Left ventricle myocardium inferior (tissue), 1 donor: ENCODE results near the gene CADPS2. TPM values are rescaled to one million over a fixed set of nuclear protein-coding genes. Genes with fewer than 3 reads are reported as not detected.

Source experiments
- DNase-seq: peaks from one replicate; pipeline ENCODE4 v3.0.0-alpha.2; 2020
- H3K27ac ChIP-seq: fragments of 200-600 bp; replicated peaks from 2 replicates; pipeline ENCODE4 v1.8.0; 2021
- H3K27me3 ChIP-seq: fragments of 200-600 bp; 2 replicates; pipeline ENCODE4 v1.8.0; 2021; ENCODE audit warnings: low read depth
- H3K36me3 ChIP-seq: fragments of 200-600 bp; 2 replicates; pipeline ENCODE4 v1.8.0; 2021
- H3K4me1 ChIP-seq: fragments of 200-600 bp; 2 replicates; pipeline ENCODE4 v1.8.0; 2021
- H3K4me3 ChIP-seq: fragments of 200-600 bp; 2 replicates; pipeline ENCODE4 v1.8.0; 2021; ENCODE audit warnings: mild to moderate bottlenecking, moderate library complexity
- H3K9me3 ChIP-seq: fragments of 200-600 bp; replicated peaks from 2 replicates; pipeline ENCODE4 v1.8.0; 2021
- CTCF ChIP-seq: fragments of 200-600 bp; IDR thresholded peaks from 2 replicates; pipeline ENCODE4 v1.8.0; 2021; ENCODE audit warnings: antibody characterized with exemption, mild to moderate bottlenecking, borderline replicate concordance
- intact Hi-C: fragments of 100-400 bp; cut with micrococcal nuclease; formaldehyde crosslinking; loops from one replicate; pipeline ENCODE4 v1.11.0; 2022
- total RNA-seq: library from RNA; stranded (reverse); fragmentation: NEBNext Ultra II Directional; extraction: Animal tissue kit (Norgen Biotek cat#: 25700); gene quantifications from one replicate; pipeline ENCODE4 v1.2.1, GENCODE V29; 2021
- donor health status: DM: no; HTN: yes; CAD: no; lungs with severe emphysema.

Gene CADPS2
- total RNA-seq, 1 donor from 2014 or later = 11.9 TPM

GRCh38 chr7:122717356-122718089 is 168.7 kb downstream of the CADPS2 start:
- peaks cover 17% of the 10 kb centered on the region for H3K4me1 ChIP-seq
- H3K4me3 ChIP-seq = no peak overlapping the region
- DNase-seq = no peak
- no peaks in the 10 kb centered on the region for H3K36me3 ChIP-seq
- intact Hi-C loops = no loop called here
- no peaks in the 10 kb centered on the region for H3K9me3 ChIP-seq
- H3K27me3 ChIP-seq = no peaks in the 10 kb centered on the region
- no peak overlapping the region for H3K27ac ChIP-seq
- TF ChIP-seq CTCF = no peak

GRCh38 chr7:122715183-122715582 is 171.1 kb downstream of the CADPS2 start:
- Histone ChIP-seq H3K9me3 (no peaks in the 10 kb centered on the region), H3K27ac (no peak overlapping the region), H3K4me3 (no peak overlapping the region), H3K27me3 (no peaks in the 10 kb centered on the region), H3K36me3 (no peaks in the 10 kb centered on the region), H3K4me1 (peaks cover 20% of the 10 kb centered on the region)
- DNase-seq = no peak
- TF ChIP-seq CTCF = no peak
- intact Hi-C loops = no loop called here

- H3K27me3 ChIP-seq = no peaks in the 10 kb centered on the region
- no peaks in the 10 kb centered on the region for H3K36me3 ChIP-seq
- intact Hi-C loops = no loop called here
- H3K4me1 ChIP-seq = peaks cover 17% of the 10 kb centered on the region
- no peaks in the 10 kb centered on the region for H3K9me3 ChIP-seq
- no peak overlapping the region for H3K4me3 ChIP-seq
- DNase-seq = no peak
- TF ChIP-seq CTCF = no peak
- H3K27ac ChIP-seq = no peak overlapping the region
Observed at GRCh38 chr7:122710916-122711315, 175.3 kb downstream of the CADPS2 start.

GRCh38 chr7:122709930-122710646 is 176.2 kb downstream of the CADPS2 start:
- no peak overlapping the region for H3K27ac ChIP-seq
- H3K36me3 ChIP-seq = no peaks in the 10 kb centered on the region
- H3K4me3 ChIP-seq = no peak overlapping the region
- H3K4me1 ChIP-seq = peaks cover 17% of the 10 kb centered on the region
- H3K27me3 ChIP-seq = no peaks in the 10 kb centered on the region
- no peak for TF ChIP-seq CTCF
- no peak for DNase-seq
- intact Hi-C loops = no loop called here
- H3K9me3 ChIP-seq = no peaks in the 10 kb centered on the region

- H3K36me3 ChIP-seq = no peaks in the 10 kb centered on the region
- H3K27me3 ChIP-seq = no peaks in the 10 kb centered on the region
- H3K4me1 ChIP-seq = peaks cover 4% of the 10 kb centered on the region
- intact Hi-C loops = no loop called here
- no peak for TF ChIP-seq CTCF
- H3K9me3 ChIP-seq = no peaks in the 10 kb centered on the region
- H3K4me3 ChIP-seq = no peak overlapping the region
- DNase-seq = no peak
- no peak overlapping the region for H3K27ac ChIP-seq
Observed at GRCh38 chr7:122706836-122707235, 179.4 kb downstream of the CADPS2 start.
